ENCODE measurements around the gene ZNF831.

- TF ChIP-seq RAD21 (IDR thresholded peaks at IDR 0.05; ENCODE audit: low read depth) = no peak
- TF ChIP-seq MAX (IDR thresholded peaks at IDR 0.05) = no peak
- no peak for TF ChIP-seq EP300 (IDR thresholded peaks at IDR 0.05; ENCODE audit: borderline replicate concordance)
- TF ChIP-seq TAF1 (IDR thresholded peaks at IDR 0.05; ENCODE audit: low read depth) = no peak
- TF ChIP-seq ZBTB7A (IDR thresholded peaks at IDR 0.05; ENCODE audit: low read depth) = no peak
- TF ChIP-seq TCF12 (IDR thresholded peaks at IDR 0.05; ENCODE audit: low read depth) = no peak
- TF ChIP-seq CREB1 (IDR thresholded peaks at IDR 0.05; ENCODE audit: low read depth) = no peak
- no peak for TF ChIP-seq EGR1 (IDR thresholded peaks at IDR 0.05)
- TF ChIP-seq USF1 (IDR thresholded peaks at IDR 0.05) = no peak
- TF ChIP-seq TEAD4 (IDR thresholded peaks at IDR 0.05) = no peak
- TF ChIP-seq NFIC (IDR thresholded peaks at IDR 0.05) = no peak
- no peak for TF ChIP-seq REST (IDR thresholded peaks at IDR 0.05; ENCODE audit: low read depth)
- no peak for TF ChIP-seq FOXM1 (IDR thresholded peaks at IDR 0.05; ENCODE audit: borderline replicate concordance, low read depth)
Measured at GRCh38 chr20:59242714-59243626, 79.3 kb downstream of the ZNF831 start.
